Transverse colon (tissue), 4 donors: ENCODE data around the gene S100PBP. TPM values are rescaled to one million over a fixed set of nuclear protein-coding genes. Genes with fewer than 3 reads are reported as not detected.

Source experiments
- DNase-seq: peaks from one replicate; pipeline ENCODE4 v3.0.0-alpha.2; 2019
- H3K27ac ChIP-seq, 4 donors: fragments of 200-600 bp; sonication (generic); 2 replicates each; pipeline ENCODE4 v1.5.1; 2016 to 2018; ENCODE audit warnings: inconsistent platforms in 4 of 4
- H3K27me3 ChIP-seq: fragments of 200-600 bp; sonication (generic); 2 replicates; pipeline ENCODE4 v1.5.1; 2017; ENCODE audit warnings: inconsistent platforms
- H3K36me3 ChIP-seq, 4 donors: fragments of 200-600 bp; sonication (generic); 2 replicates each; pipeline ENCODE4 v1.5.1; 2017 to 2019; ENCODE audit warnings: inconsistent platforms in 4 of 4
- H3K4me1 ChIP-seq, 4 donors: fragments of 200-600 bp; sonication (generic); 2 replicates each; pipeline ENCODE4 v1.5.1; 2017 to 2020; ENCODE audit warnings: inconsistent platforms in 4 of 4
- H3K4me3 ChIP-seq, 4 donors: fragments of 200-600 bp; sonication (generic); 1 replicate in 1 of 4; 2 replicates in 3 of 4; pipeline versions ENCODE4 v1.5.1 to v1.6.1; 2017 to 2019; ENCODE audit warnings: inconsistent platforms in 4 of 4
- H3K9me3 ChIP-seq, 2 donors: fragments of 200-600 bp; sonication (generic); 2 replicates each; pipeline ENCODE4 v1.5.1; 2017 to 2019; ENCODE audit warnings: inconsistent platforms in 2 of 2
- EP300 ChIP-seq: sonication (generic); formaldehyde crosslinking; IDR thresholded peaks from one replicate; pipeline ENCODE4 v1.6.1; 2017; ENCODE audit warnings: antibody characterized with exemption, low read depth
- POLR2A ChIP-seq: fragments of 450-650 bp; IDR thresholded peaks from one replicate; pipeline ENCODE4 v1.6.1; 2016; ENCODE audit warnings: antibody characterized with exemption, mild to moderate bottlenecking, moderate library complexity
- POLR2AphosphoS5 ChIP-seq, 3 donors: sonication (generic); formaldehyde crosslinking; IDR thresholded peaks; one replicate each; pipeline ENCODE4 v1.6.1; 2016; ENCODE audit warnings: antibody characterized with exemption in 3 of 3
- WGBS, 2 donors: methylation state at CpG; one replicate each; pipeline ENCODE4 v1.1.5; 2018; ENCODE audit warnings: low coverage in 1 of 2; 5-methylcytosine and 5-hydroxymethylcytosine counted together
- in situ Hi-C, 4 donors: fragments of 200-750 bp; cut with MboI; loops; one replicate each; pipeline versions ENCODE4 v1.15.0 to v1.15.1; 2017; ENCODE audit warnings: low sequenced_read_pairs in 3 of 4, low pct_ligation_motif_present in 1 of 4, low pct_unique_long_range_greater_than_20kb in 1 of 4
- intact Hi-C: fragments of 100-400 bp; cut with DNase I; formaldehyde crosslinking; loops from one replicate; pipeline ENCODE4 v1.15.1; 2023; ENCODE audit warnings: low total_unique reads
- total RNA-seq, 4 donors: library from RNA; depleted of rRNA; stranded (reverse); fragments of >200 nt; gene quantifications; one replicate each; pipeline ENCODE4 v1.1.0, GENCODE V29; 2016
- TF ChIP-seq, protein P1 (sequence below), 5 experiments: fragments of 200-600 bp in 3 of 5; fragments of 450-650 bp in 2 of 5; sonication (generic) in 3 of 5; IDR thresholded peaks; 1 replicate in 2 of 5; 2 replicates in 3 of 5; pipeline ENCODE4 v1.5.1; 2016 to 2017; ENCODE audit warnings: antibody characterized with exemption in 5 of 5, inconsistent platforms in 3 of 5, mild to moderate bottlenecking in 2 of 5, moderate library complexity in 1 of 5

The S100PBP gene
- total RNA-seq, 4 donors from 2014 or later, result 26.2 to 257 (median 40.7) TPM

DNA sequence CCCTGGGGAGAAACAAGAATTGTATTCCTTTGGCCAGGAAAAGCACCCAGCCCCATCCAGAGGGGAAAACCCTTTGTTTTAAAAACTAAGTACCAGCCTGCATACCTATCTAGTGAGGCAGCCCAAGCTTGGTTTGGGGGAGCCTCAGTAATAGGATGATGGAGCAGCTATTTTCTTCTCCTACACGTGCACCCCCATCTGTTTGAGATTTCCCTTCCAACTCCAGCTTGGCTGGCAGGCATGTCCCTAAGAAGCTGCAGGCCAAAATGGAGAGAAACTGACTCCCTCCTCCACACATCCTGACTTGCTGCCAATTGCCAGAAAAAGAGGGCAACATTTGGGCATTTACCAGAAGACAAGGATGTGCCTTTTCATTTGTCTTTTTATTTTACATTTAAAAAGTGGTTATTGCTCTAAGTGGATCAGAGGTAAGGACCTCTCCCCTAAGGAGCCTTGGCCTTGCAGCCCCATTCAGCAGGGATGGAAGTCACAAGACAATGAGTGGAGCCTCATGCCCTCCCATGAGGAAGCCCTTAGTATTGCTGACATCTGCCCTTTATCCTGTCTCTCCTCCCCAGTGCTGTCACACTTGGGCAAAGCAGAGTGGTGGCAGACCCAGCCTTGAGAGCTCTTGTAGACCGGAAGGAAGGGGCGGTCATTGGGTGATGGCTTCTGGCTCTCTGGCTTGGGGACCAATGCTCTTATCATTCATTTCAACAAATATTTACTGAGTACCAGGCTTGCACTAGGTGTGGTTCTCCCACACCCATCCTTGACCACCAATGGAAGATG lies 44.6 kb downstream of the S100PBP start:
- Histone ChIP-seq H3K27me3 (no peaks in the 10 kb centered on the region), H3K4me3 (no peak overlapping the region), H3K9me3 (no peaks in the 10 kb centered on the region), H3K36me3 (peaks cover 0 to 17% (median 3%) of the 10 kb centered on the region in 4 donors), H3K27ac (no peak overlapping the region), H3K4me1 (peaks cover 0 to 4% (median 0%) of the 10 kb centered on the region in 4 donors)
- whole genome bisulfite sequencing, 2 donors, result 95% methylated on average over 3 of the region's 3 CpGs; no CpG with 5 or more reads in 1 of the 2 donors
- TF ChIP-seq, protein P1, sequence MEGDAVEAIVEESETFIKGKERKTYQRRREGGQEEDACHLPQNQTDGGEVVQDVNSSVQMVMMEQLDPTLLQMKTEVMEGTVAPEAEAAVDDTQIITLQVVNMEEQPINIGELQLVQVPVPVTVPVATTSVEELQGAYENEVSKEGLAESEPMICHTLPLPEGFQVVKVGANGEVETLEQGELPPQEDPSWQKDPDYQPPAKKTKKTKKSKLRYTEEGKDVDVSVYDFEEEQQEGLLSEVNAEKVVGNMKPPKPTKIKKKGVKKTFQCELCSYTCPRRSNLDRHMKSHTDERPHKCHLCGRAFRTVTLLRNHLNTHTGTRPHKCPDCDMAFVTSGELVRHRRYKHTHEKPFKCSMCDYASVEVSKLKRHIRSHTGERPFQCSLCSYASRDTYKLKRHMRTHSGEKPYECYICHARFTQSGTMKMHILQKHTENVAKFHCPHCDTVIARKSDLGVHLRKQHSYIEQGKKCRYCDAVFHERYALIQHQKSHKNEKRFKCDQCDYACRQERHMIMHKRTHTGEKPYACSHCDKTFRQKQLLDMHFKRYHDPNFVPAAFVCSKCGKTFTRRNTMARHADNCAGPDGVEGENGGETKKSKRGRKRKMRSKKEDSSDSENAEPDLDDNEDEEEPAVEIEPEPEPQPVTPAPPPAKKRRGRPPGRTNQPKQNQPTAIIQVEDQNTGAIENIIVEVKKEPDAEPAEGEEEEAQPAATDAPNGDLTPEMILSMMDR (IDR thresholded peaks at IDR 0.05), result no peak
- no peak for TF ChIP-seq EP300
- TF ChIP-seq POLR2A, result no peak
- no peak for TF ChIP-seq POLR2AphosphoS5 (IDR thresholded peaks at IDR 0.05)
- no peak for DNase-seq
- intact Hi-C loops, result no loop called here
- in situ Hi-C loops, result loop anchor here in 1 of 4 donors (10.0 kb wide), 1 partner anchor 157 kb away; the partner anchor contains the start of gene SYNC

DNA sequence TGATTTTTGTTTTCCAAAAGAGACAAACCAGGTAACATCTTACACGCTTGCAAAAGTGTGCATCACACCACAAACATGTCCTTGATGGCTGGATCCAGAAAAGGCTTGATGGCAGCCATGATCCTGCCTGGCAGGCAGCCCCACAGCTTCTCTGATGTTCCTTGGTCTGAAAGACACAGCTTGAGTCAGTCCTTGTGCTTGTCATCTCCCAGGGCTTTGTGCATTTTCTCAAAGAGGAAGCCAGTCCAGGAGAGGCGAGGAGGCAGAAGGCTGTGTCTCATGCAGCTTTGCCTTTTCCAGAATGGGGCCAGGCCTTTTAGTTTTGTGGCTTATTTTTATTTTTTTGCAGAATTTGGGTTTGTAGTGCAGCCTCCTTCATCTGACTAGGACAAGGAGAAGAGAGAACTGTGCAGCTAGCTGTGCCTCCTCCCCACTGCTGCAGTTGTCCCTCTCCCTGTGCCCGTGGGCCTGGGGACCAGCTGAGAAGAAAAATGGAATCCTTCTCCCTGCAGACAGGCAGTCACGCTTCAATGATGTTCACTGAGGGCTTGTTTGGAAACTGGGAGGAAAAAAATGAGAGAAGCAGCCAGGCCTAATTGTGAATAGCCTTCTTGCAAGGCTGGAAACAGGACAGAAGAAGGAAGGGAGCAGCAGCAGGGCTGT lies 45.9 kb downstream of the S100PBP start:
- TF ChIP-seq EP300 (no peak), POLR2AphosphoS5 (IDR thresholded peaks at IDR 0.05) (no peak), POLR2A (no peak)
- TF ChIP-seq, protein P1 (IDR thresholded peaks at IDR 0.05), result no peak
- no peaks in the 10 kb centered on the region for H3K27me3 ChIP-seq
- 100% methylated on average over 2 to 4 of the region's 4 CpGs for WGBS, 2 donors
- peaks cover 0 to 7% (median 0%) of the 10 kb centered on the region in 4 donors for H3K36me3 ChIP-seq
- in situ Hi-C loops (loop anchor here in 1 of 4 donors (10.0 kb wide), 1 partner anchor 159 kb away; the partner anchor contains the start of gene SYNC), intact Hi-C loops (no loop called here)
- no peak overlapping the region for H3K4me3 ChIP-seq
- H3K4me1 ChIP-seq, result peaks cover 0 to 4% (median 0%) of the 10 kb centered on the region in 4 donors
- H3K9me3 ChIP-seq, result no peaks in the 10 kb centered on the region
- no peak for DNase-seq
- H3K27ac ChIP-seq, result no peak overlapping the region

DNA sequence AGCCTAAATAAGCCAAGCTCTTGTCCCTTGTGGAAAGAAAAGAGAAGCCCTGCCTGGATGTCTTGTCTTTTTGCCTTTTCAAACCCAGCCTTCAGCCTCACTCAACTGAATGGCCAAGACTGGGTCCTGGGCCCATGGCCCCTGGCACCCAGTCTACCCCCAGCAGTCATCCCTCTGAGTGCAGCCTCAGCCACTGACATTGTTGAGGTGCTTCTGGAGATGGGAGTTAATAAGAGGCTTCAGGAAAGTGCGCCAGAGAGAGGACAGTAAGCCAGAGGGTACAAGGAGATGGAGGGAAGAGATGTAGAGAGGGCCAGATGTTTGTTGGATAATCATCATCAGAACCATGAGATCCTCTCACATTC lies 46.4 kb downstream of the S100PBP start:
- in situ Hi-C loops, result loop anchor here in 1 of 4 donors (10.0 kb wide), 1 partner anchor 159 kb away; the partner anchor contains the start of gene SYNC
- intact Hi-C loops, result no loop called here
- H3K27me3 ChIP-seq, result no peaks in the 10 kb centered on the region
- no peak for TF ChIP-seq POLR2A
- TF ChIP-seq, protein P1 (IDR thresholded peaks at IDR 0.05), result no peak
- TF ChIP-seq EP300, result no peak
- DNase-seq, result no peak
- peaks cover 0 to 4% (median 0%) of the 10 kb centered on the region in 4 donors for H3K4me1 ChIP-seq
- no peak overlapping the region for H3K4me3 ChIP-seq
- H3K9me3 ChIP-seq, result no peaks in the 10 kb centered on the region
- 96 to 100% methylated on average over 1 of the region's 1 CpG for WGBS, 2 donors
- no peak overlapping the region for H3K27ac ChIP-seq
- peaks cover 0 to 7% (median 0%) of the 10 kb centered on the region in 4 donors for H3K36me3 ChIP-seq

DNA sequence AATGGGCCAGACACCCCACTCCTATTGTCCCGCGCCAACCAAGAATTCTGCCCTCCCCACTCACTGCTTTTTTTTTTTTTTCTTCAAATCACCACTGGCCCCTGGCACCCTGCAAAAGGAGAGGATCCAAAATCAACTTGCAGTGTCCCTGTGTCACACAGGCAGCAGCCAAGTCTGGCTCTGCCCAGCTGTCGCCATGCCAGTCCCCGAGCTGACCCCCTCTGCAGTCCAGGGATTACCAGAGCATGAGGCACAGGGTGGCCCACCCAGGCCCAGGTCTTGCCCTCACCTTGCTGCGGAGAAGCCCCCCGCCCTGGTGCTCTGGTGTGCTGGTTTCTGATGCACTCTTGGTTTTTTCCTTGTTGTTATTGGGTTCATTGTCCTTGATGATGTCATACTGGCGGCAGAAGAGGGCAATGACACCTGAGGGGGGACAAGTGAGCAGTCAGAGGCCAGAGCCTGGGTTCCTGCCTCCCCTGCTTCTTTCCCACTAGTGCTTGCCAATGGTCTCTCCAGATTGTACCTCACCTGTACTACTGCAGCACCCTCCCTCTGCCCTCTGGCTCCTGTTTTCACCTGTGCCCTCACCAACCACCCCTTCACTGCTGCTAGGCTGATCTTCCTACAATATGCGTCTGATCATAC lies 47.0 kb downstream of the S100PBP start:
- Histone ChIP-seq H3K27ac (no peak overlapping the region), H3K9me3 (no peaks in the 10 kb centered on the region), H3K36me3 (peaks cover 0 to 7% (median 0%) of the 10 kb centered on the region in 4 donors), H3K4me1 (peaks cover 0 to 4% (median 0%) of the 10 kb centered on the region in 4 donors), H3K4me3 (no peak overlapping the region), H3K27me3 (peaks cover 5% of the 10 kb centered on the region)
- no peak for DNase-seq
- in situ Hi-C loops (loop anchor here in 1 of 4 donors (10.0 kb wide), 1 partner anchor 160 kb away; the partner anchor contains the start of gene SYNC), intact Hi-C loops (no loop called here)
- TF ChIP-seq, protein P1 (IDR thresholded peaks at IDR 0.05), result no peak
- TF ChIP-seq POLR2AphosphoS5 (IDR thresholded peaks at IDR 0.05) (no peak), POLR2A (no peak), EP300 (no peak)
- 93 to 100% methylated on average over 3 to 8 of the region's 8 CpGs for WGBS, 2 donors
